Heart left ventricle (tissue), 13 donors: ENCODE results near the gene DYNC2H1.

Experiments used
- CTCF ChIP-seq, 12 donors: fragments of 200-600 bp; sonication (generic) in 4 of 12; IDR thresholded peaks; one replicate each; pipeline versions ENCODE4 v1.5.0 to v1.8.0; 2018 to 2022; ENCODE audit warnings: antibody characterized with exemption in 12 of 12, mild to moderate bottlenecking in 5 of 12
- POLR2A ChIP-seq, 2 donors: fragments of 450-650 bp; IDR thresholded peaks; one replicate each; pipeline ENCODE4 v1.6.1; 2017; ENCODE audit warnings: antibody characterized with exemption in 2 of 2, mild to moderate bottlenecking in 2 of 2, moderate library complexity in 2 of 2
- donor health status: ischemic (EF 13 %, LVEDD 7.1; RV severe dilation, severe dysfunction).
- donor health status: DM: no; HTN: yes; CAD: no.
- donor health status: DM: no; HTN: no; CAD: no.
- donor health status: ischemic (EF 25% LVEDD 6.9; RV normal size, moderate dysfunction).
- donor health status: ischemic (EF 25% LVEDD 5.7; RV mildly dilated, moderate dysfunction).
- donor health status: ischemic (EF 35%, LVEDD 5.7; RV mildly dilated, moderate dysfunction).
- donor health status: nonischemic (EF 11% LVEDD 7.7; RV severe dilation, severe dysfunction).
- donor health status: DM: yes; HTN: yes; CAD: no.
- donor health status: PGD.
- donor health status: ischemic (EF 29% LVEDD 5.4; RV normal size, mild dysfunction).
- donor health status: nonischemic (EF 23%, LVEDD 6.1; RV moderate dilation, normal function).

GRCh38 chr11:103395612-103396011 lies 286.4 kb downstream of the DYNC2H1 start:
- TF ChIP-seq CTCF (IDR thresholded peaks at IDR 0.05) (no peak), POLR2A (IDR thresholded peaks at IDR 0.05) (no peak)
